GM21367 (cell line): ENCODE data around the gene DUSP15.

ENCODE experiments used
- ATAC-seq: cut with Tn5 transposase; IDR thresholded peaks from one replicate; pipeline ENCODE4 v1.9.1; 2021; ENCODE audit not compliant: unreplicated experiment

The DUSP15 gene

GRCh38 chr20:31860390-31861134 is 9.8 kb downstream of the DUSP15 start:
- no peak for ATAC-seq

- no peak for ATAC-seq
Observed at GRCh38 chr20:31859998-31860380, 10.3 kb downstream of the DUSP15 start.

- no peak for ATAC-seq
Observed at GRCh38 chr20:31859266-31859997, 10.9 kb downstream of the DUSP15 start.

DNA sequence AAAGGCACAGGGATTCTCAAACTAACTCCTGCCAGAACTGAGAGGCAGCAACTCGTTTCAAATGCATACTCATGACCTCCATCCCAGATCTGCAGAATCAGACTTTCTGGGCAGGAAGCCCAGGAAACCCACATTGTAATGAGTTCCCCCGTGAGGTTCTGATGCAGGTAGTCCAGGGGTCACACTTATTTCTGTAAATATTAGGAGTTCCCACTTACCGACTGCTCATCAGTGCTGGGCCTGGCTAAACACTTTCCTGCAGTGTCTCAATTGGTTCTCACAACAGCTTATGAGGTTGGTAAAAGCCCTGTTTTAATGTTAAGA is 11.6 kb downstream of the DUSP15 start:
- no peak for ATAC-seq

DNA sequence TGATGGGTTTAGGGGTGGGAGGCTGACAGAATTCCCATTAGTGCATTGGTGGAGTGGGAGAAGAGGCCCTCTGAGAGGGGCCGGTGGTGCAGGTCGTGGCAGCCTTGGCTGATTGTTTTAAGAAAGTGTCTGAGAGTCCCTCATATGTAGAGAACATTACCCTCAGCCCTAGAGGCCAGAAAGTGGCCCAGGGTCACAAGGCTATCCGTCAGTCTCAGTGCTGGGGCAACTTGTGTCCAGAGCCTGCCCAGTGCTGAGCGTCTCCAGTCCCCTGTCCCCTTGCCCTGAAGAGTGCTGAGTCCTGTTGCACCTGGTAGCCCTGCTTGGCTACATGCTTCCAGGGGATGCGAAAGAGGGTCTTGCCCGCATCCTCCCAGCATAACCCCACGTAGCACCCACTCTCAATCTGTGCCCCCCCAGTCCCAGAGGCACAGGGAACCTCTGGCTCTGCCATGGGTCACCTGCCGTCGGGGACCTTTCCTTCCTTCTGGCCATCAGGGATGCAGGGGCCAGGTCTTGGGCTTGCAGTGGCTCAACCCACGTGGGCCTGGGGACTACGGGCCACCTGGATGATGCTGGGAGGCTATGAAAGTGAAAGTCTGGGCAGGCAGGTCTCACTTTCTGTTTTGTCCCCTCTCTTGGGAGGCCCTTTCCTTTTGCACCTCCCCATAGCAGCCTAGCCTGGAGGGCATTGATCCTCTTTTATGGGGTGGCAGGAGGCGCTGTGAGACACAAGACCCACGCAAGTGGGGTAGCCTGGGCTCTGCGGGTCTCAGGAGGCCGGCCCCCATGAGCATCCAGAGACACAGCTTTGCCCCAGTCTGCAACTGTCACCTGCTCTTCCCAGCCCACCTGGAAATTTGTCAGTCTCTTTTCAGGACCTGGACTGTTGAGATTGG is 12.2 kb downstream of the DUSP15 start:
- ATAC-seq = no peak

- no peak for ATAC-seq
Observed at GRCh38 chr20:31856516-31856915, 13.8 kb downstream of the DUSP15 start.

DNA sequence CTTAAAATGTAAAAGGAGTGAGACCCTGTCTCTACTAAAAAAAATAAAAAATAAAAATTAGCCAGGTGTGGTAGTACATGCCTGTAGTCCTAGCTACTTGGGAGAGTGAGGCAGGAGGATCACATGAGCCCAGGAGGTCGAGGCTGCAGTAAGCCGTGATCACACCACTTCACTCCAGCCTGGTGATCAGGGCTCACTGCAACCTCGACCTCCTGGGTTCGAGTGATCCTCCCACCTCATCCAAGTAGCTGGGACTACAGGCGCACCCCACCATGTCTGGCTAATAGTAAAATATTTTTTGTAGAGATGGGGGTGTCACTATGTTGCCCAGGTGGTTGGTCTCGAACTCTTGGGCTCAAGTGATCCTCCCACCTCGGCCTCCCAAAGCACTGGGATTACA is 16.8 kb downstream of the DUSP15 start:
- no peak for ATAC-seq

DNA sequence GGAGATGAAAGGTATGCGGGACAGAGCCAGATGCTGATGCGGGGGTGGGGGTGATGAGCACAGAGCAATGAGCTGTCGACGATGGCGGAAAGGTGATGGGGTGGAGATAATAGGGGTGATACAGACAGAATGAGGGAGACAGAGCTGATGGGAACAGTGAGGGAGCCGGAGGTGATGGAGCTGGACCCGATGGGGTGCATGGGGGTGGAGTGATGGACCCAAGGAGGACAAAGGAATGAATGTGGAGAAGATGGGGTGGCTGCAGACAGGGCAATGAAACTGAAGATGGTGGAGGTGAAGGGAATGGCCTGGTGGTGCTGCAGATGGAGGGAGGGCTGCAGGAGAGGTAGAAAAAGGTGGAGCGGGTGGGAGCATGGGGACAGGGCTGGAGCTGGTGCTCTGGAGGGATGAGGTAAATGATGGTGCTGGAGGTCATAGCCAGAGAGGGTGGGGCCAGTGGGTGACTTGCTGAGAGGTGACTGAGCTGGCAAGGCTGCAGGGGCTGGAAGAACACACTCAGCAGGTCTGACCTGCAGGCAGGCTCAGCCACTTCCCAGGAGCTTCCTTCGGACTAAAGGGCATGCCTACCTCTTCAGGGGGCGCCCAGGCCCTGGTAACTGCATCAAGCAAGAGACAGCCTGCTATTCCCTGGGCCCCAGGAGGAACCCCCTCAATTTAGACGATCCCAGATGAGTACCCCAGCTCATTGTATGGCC is 18.9 kb downstream of the DUSP15 start:
- no peak for ATAC-seq

DNA sequence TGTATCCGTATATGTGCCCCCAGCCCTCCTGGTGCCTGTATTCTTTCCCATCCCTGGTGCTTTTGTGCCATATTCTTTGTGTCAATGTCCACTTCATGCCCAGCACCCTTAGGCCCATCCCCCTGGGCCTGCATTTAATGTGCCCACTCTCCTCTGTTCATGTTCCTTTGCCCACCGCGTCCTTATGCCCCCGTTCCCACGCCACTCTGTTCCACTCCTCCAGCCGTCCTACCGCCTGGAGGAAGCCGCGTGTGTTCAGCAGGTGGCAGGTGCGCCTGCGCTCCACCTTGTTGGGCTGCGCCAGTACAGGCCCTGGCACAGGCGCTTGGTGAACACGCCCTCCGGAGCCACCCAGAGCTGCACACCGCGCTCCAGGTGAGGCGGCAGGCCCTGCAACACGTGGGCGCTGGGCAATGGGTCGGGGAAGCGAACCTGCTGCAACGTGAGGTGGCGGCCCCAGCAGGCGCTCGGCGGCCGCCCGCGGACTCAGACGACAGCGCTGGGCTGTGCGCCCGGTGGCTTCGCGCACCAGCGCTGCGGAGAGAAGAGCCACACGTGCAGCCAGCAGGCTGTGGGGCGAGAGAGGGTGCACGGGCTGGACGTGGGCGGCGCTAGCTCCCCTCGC is 20.9 kb downstream of the DUSP15 start:
- no peak for ATAC-seq

GRCh38 chr20:31848088-31848999 is 22.0 kb downstream of the DUSP15 start:
- no peak for ATAC-seq

DNA sequence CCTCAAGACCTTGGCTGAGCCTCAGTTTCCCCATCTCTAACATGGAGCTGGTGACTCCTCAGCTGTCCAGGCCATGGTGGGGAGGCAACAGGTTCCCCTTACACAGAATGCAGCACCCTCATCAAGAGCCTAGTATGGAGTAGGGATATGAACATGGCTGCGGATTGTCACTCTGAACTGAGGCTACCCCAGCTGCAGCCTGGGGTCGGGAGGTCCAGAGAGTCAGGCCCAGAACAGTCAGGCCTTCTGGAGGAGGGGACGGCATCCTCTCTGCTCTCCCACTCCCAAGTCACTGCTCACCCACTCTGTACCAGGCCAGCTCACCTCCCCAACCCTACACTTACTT is 23.6 kb downstream of the DUSP15 start:
- ATAC-seq = no peak

- no peak for ATAC-seq
Observed at GRCh38 chr20:31845300-31845863, 24.9 kb downstream of the DUSP15 start, which contains the start of gene FOXS1. TSS of gene FOXS1 (minus strand) at chr20:31845604. CDS start at chr20:31845542, 62 bp downstream.

DNA sequence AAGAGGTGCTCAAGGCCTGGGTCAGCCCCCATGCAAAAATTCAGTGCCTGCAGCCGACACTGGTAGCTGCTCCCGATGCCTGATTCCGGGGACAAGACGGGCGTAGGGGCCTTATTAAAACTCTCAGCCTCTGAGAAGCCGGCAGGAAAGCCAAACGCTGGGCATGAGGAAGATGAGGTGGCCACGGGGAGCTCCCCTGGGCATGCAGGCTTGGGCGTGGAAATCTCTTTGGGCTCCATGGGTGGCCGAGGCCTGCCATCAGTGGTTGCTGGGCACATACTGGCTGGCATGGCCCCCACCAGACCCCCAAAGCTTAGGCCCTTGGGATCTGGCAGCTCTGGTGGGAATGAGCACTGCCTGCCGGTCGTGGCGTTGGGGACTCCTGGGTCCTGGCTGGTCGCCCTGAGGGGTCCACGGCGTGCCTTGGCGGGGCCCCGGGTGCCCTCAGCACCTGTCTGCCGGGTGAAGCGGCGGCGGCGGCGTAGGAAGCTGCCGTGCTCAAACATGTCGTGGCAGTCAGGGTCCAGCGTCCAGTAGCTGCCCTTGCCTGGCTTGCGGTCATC is 25.5 kb downstream of the DUSP15 start:
- ATAC-seq = no peak

DNA sequence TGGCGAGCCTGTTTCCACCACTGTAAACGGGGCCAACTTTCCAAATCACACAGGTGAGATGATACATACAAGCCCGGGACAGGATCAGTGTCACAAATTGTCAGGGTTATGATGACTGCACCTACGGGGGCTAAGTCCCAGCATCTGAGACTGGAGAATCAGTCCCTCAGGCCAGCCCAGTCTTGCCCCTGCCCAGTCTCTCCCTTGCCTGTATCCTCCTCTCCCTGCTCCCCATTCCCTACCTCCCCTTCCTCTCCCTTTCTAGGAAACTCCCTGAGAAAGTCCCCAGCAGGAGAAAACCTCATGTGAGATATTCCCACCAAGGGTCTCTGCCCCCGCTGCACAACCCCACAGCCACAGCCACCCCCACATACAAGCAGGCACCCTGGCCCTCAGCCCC is 26.4 kb downstream of the DUSP15 start:
- no peak for ATAC-seq

GRCh38 chr20:31843288-31843687 is 27.0 kb downstream of the DUSP15 start:
- ATAC-seq = no peak

DNA sequence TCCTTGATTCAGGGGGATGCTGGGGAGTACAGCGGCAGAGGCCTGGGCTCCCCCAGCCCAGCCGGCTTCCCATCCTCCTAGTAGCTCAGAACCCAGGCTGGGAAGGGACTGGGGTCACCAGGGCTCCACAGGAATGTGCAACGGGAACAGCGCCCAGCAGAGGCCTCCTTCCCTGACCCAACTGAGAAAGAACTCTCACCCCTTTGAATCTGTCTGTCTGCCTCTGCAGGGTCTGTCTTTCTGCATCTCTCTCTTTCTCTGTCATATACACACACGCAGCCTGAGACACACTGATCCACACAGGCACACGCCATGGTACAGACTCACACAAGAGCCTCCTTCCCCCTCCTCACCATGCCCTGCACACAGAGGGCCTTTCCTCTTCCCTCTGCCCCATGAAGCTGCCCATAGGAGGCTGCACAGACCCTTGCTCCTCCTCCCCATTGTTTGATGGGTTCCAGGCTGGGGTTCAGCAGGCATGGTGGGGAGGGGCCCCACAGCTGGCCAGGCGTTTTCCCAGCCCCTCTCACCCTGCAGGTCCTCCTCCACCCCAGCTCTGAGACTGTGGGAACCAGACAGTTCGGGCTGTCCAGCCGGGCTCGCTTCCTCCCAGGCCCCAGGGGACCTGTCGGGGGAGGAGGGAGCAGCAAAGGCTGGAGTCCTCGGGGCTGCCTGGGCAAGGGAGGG is 27.7 kb downstream of the DUSP15 start:
- ATAC-seq = no peak

- ATAC-seq = no peak
Observed at GRCh38 chr20:31841928-31842327, 28.4 kb downstream of the DUSP15 start.
